GM21619 (cell line): ENCODE data around the gene ZNF429.
"Not testable (repeated sequence)": the region's sequence is repeated elsewhere in the genome, so short reads cannot be mapped to it uniquely, and the experiment has no call there.

Experiments used
- ATAC-seq: cut with Tn5 transposase; IDR thresholded peaks from one replicate; pipeline ENCODE4 v1.9.1; 2021; ENCODE audit not compliant: unreplicated experiment

Gene ZNF429

GRCh38 chr19:21588065-21588601 lies 82.7 kb downstream of the ZNF429 start:
- no peak for ATAC-seq

GRCh38 chr19:21590867-21591266 lies 85.5 kb downstream of the ZNF429 start:
- ATAC-seq = no peak

DNA sequence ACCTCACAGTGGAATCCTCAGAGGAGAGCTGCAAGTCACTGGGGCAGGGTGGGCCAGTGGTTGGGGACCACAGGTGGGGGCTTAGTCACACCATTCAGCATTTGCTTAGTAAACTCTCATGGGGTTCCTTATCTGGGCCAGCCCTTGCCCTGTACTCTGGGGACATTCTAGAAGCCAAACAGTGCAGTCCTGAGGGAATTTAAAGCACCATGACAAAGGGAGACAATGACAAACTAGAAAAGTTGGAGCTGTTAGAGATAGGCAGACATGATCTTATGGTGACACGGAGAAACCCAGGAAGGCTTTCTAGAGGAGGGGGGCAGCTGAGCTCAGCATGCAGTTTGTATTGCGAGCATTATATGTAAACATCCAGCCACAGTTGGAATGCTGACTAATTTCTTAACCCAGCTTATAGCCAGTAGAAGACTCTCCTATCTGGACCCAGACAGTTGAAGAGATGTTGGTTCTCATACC lies 87.6 kb downstream of the ZNF429 start:
- ATAC-seq = no peak

DNA sequence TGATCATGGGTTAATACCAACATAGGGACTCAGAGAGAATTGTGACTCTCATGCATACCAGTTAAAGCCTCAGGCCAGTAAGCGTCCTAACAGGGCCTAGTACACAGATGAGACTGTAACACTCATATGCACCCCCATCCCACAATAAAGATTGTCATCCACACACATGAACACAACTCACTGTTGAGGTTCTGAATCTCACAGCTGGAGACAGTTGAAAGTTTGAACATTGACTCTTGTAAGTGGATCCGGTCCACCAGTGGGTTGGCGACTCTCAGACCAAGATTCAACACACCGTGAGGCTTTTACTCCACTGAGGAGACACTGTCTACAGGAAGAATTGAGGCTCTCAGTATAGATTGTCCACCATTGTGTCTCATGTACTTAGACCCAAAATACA lies 88.1 kb downstream of the ZNF429 start:
- ATAC-seq = no peak

DNA sequence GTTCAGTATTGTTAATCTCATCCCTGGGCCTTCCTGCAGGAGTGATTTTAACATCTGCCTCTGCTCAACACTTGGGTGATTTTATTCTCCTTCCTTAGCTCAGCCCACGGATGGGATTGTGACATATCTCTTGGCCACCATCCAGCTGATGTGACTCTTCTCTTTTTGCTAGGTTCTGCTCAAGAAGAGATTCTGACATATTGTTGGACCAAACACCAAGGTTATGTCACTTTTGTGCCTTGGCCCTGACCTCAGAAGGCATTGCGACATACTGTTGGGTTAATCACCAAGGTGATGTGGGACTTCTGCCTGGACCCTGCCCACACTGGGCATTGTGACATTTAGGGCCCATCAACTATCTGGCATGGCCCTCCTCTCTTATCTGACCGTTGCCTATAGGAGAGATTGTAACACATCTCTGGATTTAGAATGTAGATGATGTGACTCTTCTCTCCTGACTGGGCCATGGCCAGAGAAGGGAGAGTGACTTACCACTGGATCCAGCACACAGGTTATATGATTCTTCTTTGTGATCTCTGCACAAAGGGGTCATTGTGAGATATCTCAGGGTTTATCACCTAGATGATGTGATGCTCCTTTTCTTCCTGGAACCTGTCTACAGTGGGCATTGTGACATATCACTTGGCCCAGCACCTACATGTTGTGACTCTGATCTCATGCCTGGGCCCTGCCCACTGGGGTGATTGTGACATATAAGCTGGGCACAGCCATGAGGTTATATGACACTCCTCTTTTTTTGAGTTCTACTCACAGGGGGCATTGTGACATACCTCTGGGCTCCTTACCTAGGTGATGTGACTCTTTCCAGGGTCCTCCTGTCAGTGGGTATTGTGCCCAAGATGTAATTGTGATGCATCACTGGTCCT lies 88.8 kb downstream of the ZNF429 start:
- no peak for ATAC-seq

- no peak for ATAC-seq
These were observed 89.8 kb downstream of the ZNF429 start for GRCh38 chr19:21595185-21595584.

GRCh38 chr19:21602082-21602658 lies 96.8 kb downstream of the ZNF429 start:
- ATAC-seq = no peak

GRCh38 chr19:21602659-21603430 lies 97.4 kb downstream of the ZNF429 start:
- ATAC-seq = not testable (repeated sequence)

DNA sequence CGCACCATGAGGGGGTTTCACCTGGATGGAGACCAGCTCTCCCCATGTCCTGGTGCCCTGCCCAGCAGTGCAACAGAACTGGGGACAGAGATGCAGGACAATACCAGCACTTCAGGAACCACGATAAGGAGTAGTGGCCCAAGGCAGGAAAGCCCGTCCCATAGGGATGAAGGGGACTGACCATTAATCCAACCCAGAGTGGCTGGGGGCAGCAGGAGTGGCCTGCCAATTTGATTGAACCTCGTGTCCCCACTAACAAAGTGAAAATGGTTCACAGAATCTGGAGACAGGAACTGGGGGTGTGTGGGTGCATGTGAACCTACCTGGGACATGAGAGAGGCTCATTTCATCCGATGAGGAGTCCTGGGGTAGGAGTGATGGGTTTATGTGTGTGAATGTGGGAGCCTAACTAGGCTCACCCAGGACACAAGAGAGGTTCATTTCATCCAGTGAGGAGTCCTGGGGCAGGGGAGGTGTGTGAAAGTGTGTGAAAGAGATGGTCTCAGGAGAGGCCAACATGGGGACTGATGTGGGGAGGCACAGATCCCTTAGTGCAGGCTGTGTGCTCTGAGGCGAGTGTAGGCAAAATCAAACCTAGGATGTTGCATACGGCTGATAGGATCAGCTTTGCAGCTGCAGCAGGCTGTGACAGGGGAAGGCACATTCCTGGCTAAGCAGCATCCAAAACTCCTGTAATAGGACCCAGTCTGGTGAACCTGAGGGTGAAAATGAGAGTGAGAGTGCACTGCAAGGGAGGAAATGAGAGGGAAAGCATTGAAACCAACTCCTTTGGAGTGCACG lies 98.2 kb downstream of the ZNF429 start:
- no peak for ATAC-seq

DNA sequence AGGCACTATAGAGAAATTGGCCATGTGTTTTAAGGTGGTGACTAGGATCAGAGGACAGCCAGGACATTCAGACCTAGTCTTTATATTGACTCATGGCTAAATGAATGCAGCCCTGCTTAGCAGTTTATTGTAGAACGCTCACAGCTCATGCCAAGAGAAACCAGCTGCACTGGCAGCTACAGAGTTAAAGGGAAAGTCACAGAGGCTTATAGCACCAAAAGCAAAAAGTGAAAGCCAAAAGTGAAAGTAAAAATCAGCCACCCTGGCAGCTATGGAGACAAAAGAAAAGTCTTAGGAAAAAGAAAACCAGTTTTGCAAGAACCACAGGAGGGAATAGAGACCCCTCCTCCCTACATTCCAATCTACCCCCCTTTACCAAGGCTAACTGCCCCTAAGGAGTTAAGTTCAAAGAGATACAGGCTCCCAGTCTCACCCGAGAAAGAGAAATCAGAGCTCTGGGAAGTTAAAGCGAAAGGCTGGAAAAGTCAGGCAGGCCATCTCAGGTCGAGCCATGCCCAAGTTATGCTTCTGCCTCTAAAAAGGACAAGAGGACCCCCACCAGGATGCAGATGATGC lies 99.0 kb downstream of the ZNF429 start:
- ATAC-seq = no peak
